GM23248 (cell line): ENCODE results near the gene CSNK2A1.

Experiments used
- EZH2 ChIP-seq: fragments of 200-600 bp; sonication (generic); IDR thresholded peaks from 2 replicates; pipeline ENCODE4 v1.6.1; 2018; ENCODE audit warnings: antibody characterized with exemption, mild to moderate bottlenecking; ENCODE audit not compliant: insufficient read depth, poor library complexity, severe bottlenecking
- EZH2phosphoT487 ChIP-seq: fragments of 200-600 bp; sonication (generic); IDR thresholded peaks from 2 replicates; pipeline ENCODE4 v1.6.1; 2018; ENCODE audit warnings: antibody characterized with exemption, moderate library complexity, mild to moderate bottlenecking, low read depth; ENCODE audit not compliant: insufficient read depth

GRCh38 chr20:546353-546752, 2.8 kb upstream of the CSNK2A1 start:
- TF ChIP-seq EZH2 (no peak), EZH2phosphoT487 (no peak)
